ENCODE results near the gene MED25. TPM values are rescaled to one million over a fixed set of nuclear protein-coding genes. Genes with fewer than 3 reads are reported as not detected.

Gene MED25
- total and polyA plus RNA-seq, 2 donors: 7.6 to 48.0 TPM

GRCh38 chr19:49876422-49877019 is 58.4 kb downstream of the MED25 start:
- Histone ChIP-seq H3K4me1 (ENCODE audit: control insufficient read depth in 2 of 2, insufficient read depth in 2 of 2, low read length in 2 of 2) (peaks cover 4 to 32% of the 10 kb centered on the region in 2 donors), H3K9me3 (ENCODE audit: control insufficient read depth in 2 of 2, insufficient read depth in 1 of 2, low read length in 1 of 2) (peaks cover 0 to 5% of the 10 kb centered on the region in 2 donors), H3K27me3 (ENCODE audit: control insufficient read depth in 2 of 2, insufficient read depth in 1 of 2, low read length in 1 of 2) (no peaks in the 10 kb centered on the region), H3K4me3 (ENCODE audit: low read length in 2 of 2) (peak overlapping the region; percentile 74 to 89), H3K27ac (ENCODE audit: low read depth in 1 of 2, low read length in 1 of 2) (peak overlapping the region; percentile 99 to 100), H3K36me3 (ENCODE audit: control insufficient read depth in 2 of 2, insufficient read depth in 2 of 2, low read length in 1 of 2) (peaks cover 16 to 38% of the 10 kb centered on the region in 2 donors)
- under 1% methylated on average over 46 of the region's 46 CpGs for WGBS
- DNase-seq (ENCODE audit: low read depth in 6 of 9, low spot score in 9 of 9): peak; percentile 98 to 100 (median 98)

GRCh38 chr19:49877020-49877878 is 59.2 kb downstream of the MED25 start, which contains the start of the genes AKT1S1 and TBC1D17:
AKT1S1 (minus strand) TSS chr19:49877355; CDS start chr19:49873295, 4,060 bp downstream.
TBC1D17 (plus strand) TSS chr19:49877702; CDS start chr19:49877724, 22 bp downstream.
- WGBS: under 1% methylated on average over 61 of the region's 61 CpGs
- Histone ChIP-seq H3K27ac (ENCODE audit: low read depth in 1 of 2, low read length in 1 of 2) (peak within 1 kb of the TSS; percentile 99 to 100), H3K9me3 (ENCODE audit: control insufficient read depth in 2 of 2, insufficient read depth in 1 of 2, low read length in 1 of 2) (peaks cover 0 to 5% of the 10 kb centered on the region in 2 donors), H3K27me3 (ENCODE audit: control insufficient read depth in 2 of 2, insufficient read depth in 1 of 2, low read length in 1 of 2) (no peaks in the 10 kb centered on the region), H3K36me3 (ENCODE audit: control insufficient read depth in 2 of 2, insufficient read depth in 2 of 2, low read length in 1 of 2) (peaks cover 23 to 42% of the 10 kb centered on the region in 2 donors), H3K4me3 (ENCODE audit: low read length in 2 of 2) (peak within 1 kb of the TSS; percentile 74 to 89), H3K4me1 (ENCODE audit: control insufficient read depth in 2 of 2, insufficient read depth in 2 of 2, low read length in 2 of 2) (peaks cover 4 to 28% of the 10 kb centered on the region in 2 donors)
- peak; percentile 99 to 100 (median 100) for DNase-seq (ENCODE audit: low read depth in 6 of 9, low spot score in 9 of 9)

GRCh38 chr19:49877879-49878743 is 60.0 kb downstream of the MED25 start:
- H3K27ac ChIP-seq (ENCODE audit: low read depth in 1 of 2, low read length in 1 of 2): peak overlapping the region; percentile 99 to 100
- H3K4me1 ChIP-seq (ENCODE audit: control insufficient read depth in 2 of 2, insufficient read depth in 2 of 2, low read length in 2 of 2): peaks cover 4 to 28% of the 10 kb centered on the region in 2 donors
- WGBS: 15% methylated on average over 41 of the region's 41 CpGs
- peak; percentile 80 to 96 (median 94) for DNase-seq (ENCODE audit: low read depth in 6 of 9, low spot score in 9 of 9)
- peaks cover 32 to 45% of the 10 kb centered on the region in 2 donors for H3K36me3 ChIP-seq (ENCODE audit: control insufficient read depth in 2 of 2, insufficient read depth in 2 of 2, low read length in 1 of 2)
- H3K9me3 ChIP-seq (ENCODE audit: control insufficient read depth in 2 of 2, insufficient read depth in 1 of 2, low read length in 1 of 2): peaks cover 3 to 12% of the 10 kb centered on the region in 2 donors
- H3K4me3 ChIP-seq (ENCODE audit: low read length in 2 of 2): peak overlapping the region; percentile 74 to 89
- no peaks in the 10 kb centered on the region for H3K27me3 ChIP-seq (ENCODE audit: control insufficient read depth in 2 of 2, insufficient read depth in 1 of 2, low read length in 1 of 2)

GRCh38 chr19:49878744-49879070 is 60.6 kb downstream of the MED25 start:
- peaks cover 38 to 51% of the 10 kb centered on the region in 2 donors for H3K36me3 ChIP-seq (ENCODE audit: control insufficient read depth in 2 of 2, insufficient read depth in 2 of 2, low read length in 1 of 2)

GRCh38 chr19:49879243-49879963 is 61.3 kb downstream of the MED25 start:
- H3K36me3 ChIP-seq (ENCODE audit: control insufficient read depth in 2 of 2, insufficient read depth in 2 of 2, low read length in 1 of 2): peaks cover 45 to 56% of the 10 kb centered on the region in 2 donors
- DNase-seq (ENCODE audit: low read depth in 6 of 9, low spot score in 9 of 9): no peak
- H3K9me3 ChIP-seq (ENCODE audit: control insufficient read depth in 2 of 2, insufficient read depth in 1 of 2, low read length in 1 of 2): peaks cover 3 to 14% of the 10 kb centered on the region in 2 donors
- H3K4me1 ChIP-seq (ENCODE audit: control insufficient read depth in 2 of 2, insufficient read depth in 2 of 2, low read length in 2 of 2): peaks cover 4 to 28% of the 10 kb centered on the region in 2 donors
- H3K4me3 ChIP-seq (ENCODE audit: low read length in 2 of 2): no peak overlapping the region
- H3K27me3 ChIP-seq (ENCODE audit: control insufficient read depth in 2 of 2, insufficient read depth in 1 of 2, low read length in 1 of 2): no peaks in the 10 kb centered on the region
- no peak overlapping the region for H3K27ac ChIP-seq (ENCODE audit: low read depth in 1 of 2, low read length in 1 of 2)
- 99% methylated on average over 12 of the region's 12 CpGs for WGBS

More at GRCh38 chr19:49878744-49879070, 60.6 kb downstream of the MED25 start:
- DNase-seq (ENCODE audit: low read depth in 6 of 9, low spot score in 9 of 9): no peak
- 93% methylated on average over 9 of the region's 9 CpGs for WGBS
- Histone ChIP-seq H3K4me1 (ENCODE audit: control insufficient read depth in 2 of 2, insufficient read depth in 2 of 2, low read length in 2 of 2) (peaks cover 4 to 28% of the 10 kb centered on the region in 2 donors), H3K27me3 (ENCODE audit: control insufficient read depth in 2 of 2, insufficient read depth in 1 of 2, low read length in 1 of 2) (no peaks in the 10 kb centered on the region), H3K9me3 (ENCODE audit: control insufficient read depth in 2 of 2, insufficient read depth in 1 of 2, low read length in 1 of 2) (peaks cover 3 to 14% of the 10 kb centered on the region in 2 donors), H3K27ac (ENCODE audit: low read depth in 1 of 2, low read length in 1 of 2) (peak overlapping the region in 1 of 2 donors; percentile 100), H3K4me3 (ENCODE audit: low read length in 2 of 2) (no peak overlapping the region)

- no peak overlapping the region for H3K27ac ChIP-seq (ENCODE audit: low read depth in 1 of 2, low read length in 1 of 2)
- no peak overlapping the region for H3K4me3 ChIP-seq (ENCODE audit: low read length in 2 of 2)
- H3K9me3 ChIP-seq (ENCODE audit: control insufficient read depth in 2 of 2, insufficient read depth in 1 of 2, low read length in 1 of 2): peaks cover 3 to 14% of the 10 kb centered on the region in 2 donors
- WGBS: 97% methylated on average over 10 of the region's 10 CpGs
- no peak for DNase-seq (ENCODE audit: low read depth in 6 of 9, low spot score in 9 of 9)
- peaks cover 51 to 60% of the 10 kb centered on the region in 2 donors for H3K36me3 ChIP-seq (ENCODE audit: control insufficient read depth in 2 of 2, insufficient read depth in 2 of 2, low read length in 1 of 2)
- no peaks in the 10 kb centered on the region for H3K27me3 ChIP-seq (ENCODE audit: control insufficient read depth in 2 of 2, insufficient read depth in 1 of 2, low read length in 1 of 2)
- peaks cover 4 to 24% of the 10 kb centered on the region in 2 donors for H3K4me1 ChIP-seq (ENCODE audit: control insufficient read depth in 2 of 2, insufficient read depth in 2 of 2, low read length in 2 of 2)
These were observed 62.2 kb downstream of the MED25 start for GRCh38 chr19:49880162-49880869.

- peaks cover 2 to 17% of the 10 kb centered on the region in 2 donors for H3K4me1 ChIP-seq (ENCODE audit: control insufficient read depth in 2 of 2, insufficient read depth in 2 of 2, low read length in 2 of 2)
- no peak for DNase-seq (ENCODE audit: low read depth in 6 of 9, low spot score in 9 of 9)
- 97% methylated on average over 17 of the region's 17 CpGs for WGBS
These were observed 63.1 kb downstream of the MED25 start for GRCh38 chr19:49881186-49881585.

More at GRCh38 chr19:49881186-49881585, 63.1 kb downstream of the MED25 start:
- Histone ChIP-seq H3K9me3 (ENCODE audit: control insufficient read depth in 2 of 2, insufficient read depth in 1 of 2, low read length in 1 of 2) (peaks cover 3 to 14% of the 10 kb centered on the region in 2 donors), H3K27me3 (ENCODE audit: control insufficient read depth in 2 of 2, insufficient read depth in 1 of 2, low read length in 1 of 2) (no peaks in the 10 kb centered on the region), H3K36me3 (ENCODE audit: control insufficient read depth in 2 of 2, insufficient read depth in 2 of 2, low read length in 1 of 2) (peaks cover 55 to 60% of the 10 kb centered on the region in 2 donors), H3K27ac (ENCODE audit: low read depth in 1 of 2, low read length in 1 of 2) (no peak overlapping the region), H3K4me3 (ENCODE audit: low read length in 2 of 2) (no peak overlapping the region)
